Measurements from ENCODE around the gene IFNGR1. TPM values are rescaled to one million over a fixed set of nuclear protein-coding genes. Genes with fewer than 3 reads are reported as not detected.

IFNGR1 gene
- polyA plus RNA-seq, 12 donors = 39.7 to 73.4 (median 53.3) TPM; not detected in 1

DNA sequence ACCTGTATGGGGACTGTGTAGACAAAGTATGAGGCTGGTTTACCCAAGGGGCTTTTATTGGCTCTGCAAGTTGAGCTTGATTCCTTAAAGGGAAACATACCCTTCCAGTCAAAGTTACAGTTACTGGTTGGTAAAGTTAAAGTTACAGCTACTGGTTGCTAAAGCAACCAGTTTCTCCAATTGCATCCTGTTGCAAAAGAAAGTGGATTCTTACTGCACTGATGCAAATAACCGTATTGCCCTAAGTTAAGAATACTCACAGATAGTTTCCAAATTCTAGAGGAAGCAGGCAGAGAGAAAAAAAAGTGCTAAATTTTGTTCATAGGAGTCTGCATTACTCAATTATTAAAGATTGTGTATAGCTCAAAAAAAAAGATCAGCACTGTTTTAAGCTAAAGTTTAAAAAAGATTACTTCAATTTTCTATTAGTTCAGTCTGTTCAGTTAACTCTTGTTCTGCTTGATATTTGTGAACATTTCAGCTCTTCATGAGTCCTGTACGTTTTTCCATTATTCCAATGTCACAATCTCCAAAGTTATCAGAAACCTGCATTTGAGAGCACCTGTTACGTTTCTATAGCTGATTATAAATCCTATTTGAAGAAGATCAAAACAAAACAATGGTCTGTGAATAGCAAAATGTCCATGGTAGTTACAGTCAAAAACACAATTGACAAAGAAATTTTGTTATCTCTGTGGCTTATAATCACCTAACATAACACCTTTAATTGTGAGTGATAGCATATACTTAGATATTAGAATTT lies 37.1 kb downstream of the IFNGR1 start:
- no peak for DNase-seq

DNA sequence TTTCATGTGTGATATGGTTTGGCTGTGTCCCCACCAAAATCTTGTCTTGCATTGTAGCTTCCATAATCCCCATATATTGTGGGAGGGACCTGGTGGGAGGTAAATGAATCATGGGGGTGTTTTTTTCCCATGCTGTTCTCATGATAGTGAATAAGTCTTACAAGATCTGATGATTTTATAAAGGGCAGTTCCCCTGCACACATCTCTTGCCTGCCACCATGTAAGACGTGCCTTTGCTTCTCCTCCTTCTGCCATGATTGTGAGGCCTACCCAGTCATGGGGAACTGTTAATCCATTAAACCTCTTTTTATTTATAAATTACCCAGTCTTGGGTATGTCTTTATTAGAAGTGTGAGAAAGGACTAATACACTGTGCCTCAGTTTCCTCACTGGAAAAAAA lies 41.6 kb downstream of the IFNGR1 start:
- DNase-seq = no peak

DNA sequence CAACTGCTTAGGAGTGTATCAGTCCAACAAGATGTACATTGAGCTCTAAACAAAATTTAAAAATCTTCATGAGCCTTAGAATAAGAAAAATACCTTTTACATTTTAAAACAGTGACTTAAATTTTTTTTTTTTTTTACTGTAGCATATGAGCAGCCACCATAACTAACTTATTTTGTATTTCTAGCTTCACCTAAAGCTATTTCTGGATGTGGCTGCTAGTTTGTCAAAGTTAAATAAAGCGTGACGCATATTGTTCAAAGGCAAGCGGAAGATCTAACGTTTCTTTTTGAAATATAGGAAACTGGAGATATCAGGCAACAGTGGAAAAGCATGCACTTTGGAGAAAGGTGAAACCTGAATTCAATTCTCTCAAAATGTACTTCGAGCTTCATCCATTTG lies 42.5 kb downstream of the IFNGR1 start:
- DNase-seq = no peak

DNA sequence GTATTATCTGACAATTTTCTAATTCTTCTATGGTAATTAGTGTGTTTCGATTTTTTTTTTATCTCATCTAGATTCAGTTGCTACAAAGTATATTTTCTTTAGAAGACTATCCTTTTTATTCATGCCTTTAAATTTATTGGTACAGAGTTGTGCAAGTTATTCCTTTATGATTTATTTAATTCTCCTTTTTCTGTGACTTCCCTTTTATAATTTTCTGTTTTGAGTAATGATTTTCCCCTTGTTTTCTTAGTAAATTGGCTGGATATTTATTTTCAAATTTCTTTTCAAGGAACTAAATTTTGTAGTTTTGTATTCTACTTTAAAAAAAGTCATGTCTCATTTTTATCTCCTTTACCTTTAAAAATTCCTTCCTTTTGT lies 43.3 kb downstream of the IFNGR1 start:
- DNase-seq = no peak

DNA sequence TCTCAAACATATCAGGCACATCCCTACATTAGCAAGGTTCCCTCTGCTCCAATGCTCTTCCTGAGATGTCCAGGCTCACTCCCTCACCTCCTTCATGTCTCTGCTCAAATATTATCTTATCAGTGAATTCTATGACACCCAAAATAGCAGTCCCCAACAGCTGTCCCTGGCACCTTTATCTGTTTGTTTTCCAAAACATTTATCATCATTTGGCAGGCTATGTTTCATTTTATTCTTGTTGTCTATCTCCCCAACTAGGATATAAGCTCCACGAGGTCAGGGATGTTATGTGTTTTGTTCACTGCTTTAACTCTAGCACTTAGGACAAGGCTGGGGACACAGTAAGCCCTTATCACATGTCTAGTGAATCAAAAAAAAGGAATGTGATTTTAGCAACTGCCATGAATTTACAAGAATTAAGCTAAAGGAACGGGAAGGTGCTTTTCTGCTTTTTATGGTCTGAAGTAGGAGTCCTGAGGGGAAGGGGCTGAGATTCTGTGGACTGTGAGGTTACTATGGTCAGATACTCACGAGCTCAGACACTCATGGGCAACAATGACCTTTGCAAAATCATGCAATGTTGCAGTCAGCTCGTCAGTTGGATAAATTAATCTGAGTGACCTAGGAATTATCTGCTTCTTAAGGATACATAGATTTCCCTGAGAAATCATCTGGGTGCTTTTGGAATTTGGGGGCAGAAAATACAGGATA lies 43.9 kb downstream of the IFNGR1 start:
- DNase-seq = no peak

DNA sequence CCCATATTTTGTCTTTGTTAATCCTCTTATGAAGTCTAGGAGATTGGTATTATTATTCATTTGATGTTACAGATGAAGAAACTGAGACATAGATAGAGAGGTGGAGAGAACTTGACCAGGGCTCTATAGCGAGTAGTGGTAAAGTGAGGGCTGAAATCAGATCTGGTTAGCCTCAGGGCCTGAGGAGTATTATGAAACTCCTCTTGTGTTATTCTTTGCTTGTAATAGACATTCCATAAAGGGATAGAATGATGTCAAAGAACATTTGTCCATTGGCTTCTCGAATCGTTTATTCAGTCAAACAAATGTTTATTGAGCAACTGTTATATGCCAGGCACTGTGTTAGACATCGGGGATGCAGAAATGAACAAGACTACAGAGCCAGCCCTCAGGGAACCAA lies 45.7 kb downstream of the IFNGR1 start, which contains the start of gene IL22RA2:
TSS of gene IL22RA2 (minus strand) at position 144 of the 400 bp plus-strand sequence. CDS start 11,895 bp downstream, outside the sequence.
- no peak for DNase-seq

DNA sequence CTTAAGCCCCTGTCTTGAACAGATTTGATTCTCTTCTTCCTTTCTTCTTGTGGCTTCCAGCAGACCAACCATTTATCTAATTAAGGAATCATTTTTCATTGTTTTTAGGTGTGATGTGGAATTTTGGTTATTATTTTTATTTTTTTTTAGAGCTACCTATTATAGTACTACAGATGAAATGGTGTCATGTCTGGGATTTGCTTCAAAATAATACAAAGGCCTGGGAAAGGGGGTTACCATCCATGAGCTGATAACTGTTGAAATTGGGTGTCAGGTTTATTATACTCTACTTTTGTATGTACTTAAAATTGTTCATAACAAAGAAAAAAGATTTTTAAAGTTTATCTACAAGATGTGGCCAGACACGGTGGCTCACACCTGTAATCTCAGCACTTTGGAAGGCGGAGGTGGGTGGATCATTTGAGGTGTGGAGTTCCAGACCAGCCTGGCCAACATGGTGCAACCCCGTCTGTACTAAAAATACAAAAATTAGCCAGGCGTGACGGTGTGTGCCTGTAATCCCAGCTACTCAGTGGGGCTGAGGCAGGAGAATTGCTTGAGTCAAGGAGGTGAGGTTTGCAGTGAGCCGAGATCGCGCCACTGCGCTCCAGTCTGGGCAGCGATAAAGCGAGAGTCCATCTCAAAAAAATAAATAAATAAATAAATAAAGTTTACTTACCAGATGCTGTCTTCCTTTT lies 46.3 kb downstream of the IFNGR1 start:
- no peak for DNase-seq

DNA sequence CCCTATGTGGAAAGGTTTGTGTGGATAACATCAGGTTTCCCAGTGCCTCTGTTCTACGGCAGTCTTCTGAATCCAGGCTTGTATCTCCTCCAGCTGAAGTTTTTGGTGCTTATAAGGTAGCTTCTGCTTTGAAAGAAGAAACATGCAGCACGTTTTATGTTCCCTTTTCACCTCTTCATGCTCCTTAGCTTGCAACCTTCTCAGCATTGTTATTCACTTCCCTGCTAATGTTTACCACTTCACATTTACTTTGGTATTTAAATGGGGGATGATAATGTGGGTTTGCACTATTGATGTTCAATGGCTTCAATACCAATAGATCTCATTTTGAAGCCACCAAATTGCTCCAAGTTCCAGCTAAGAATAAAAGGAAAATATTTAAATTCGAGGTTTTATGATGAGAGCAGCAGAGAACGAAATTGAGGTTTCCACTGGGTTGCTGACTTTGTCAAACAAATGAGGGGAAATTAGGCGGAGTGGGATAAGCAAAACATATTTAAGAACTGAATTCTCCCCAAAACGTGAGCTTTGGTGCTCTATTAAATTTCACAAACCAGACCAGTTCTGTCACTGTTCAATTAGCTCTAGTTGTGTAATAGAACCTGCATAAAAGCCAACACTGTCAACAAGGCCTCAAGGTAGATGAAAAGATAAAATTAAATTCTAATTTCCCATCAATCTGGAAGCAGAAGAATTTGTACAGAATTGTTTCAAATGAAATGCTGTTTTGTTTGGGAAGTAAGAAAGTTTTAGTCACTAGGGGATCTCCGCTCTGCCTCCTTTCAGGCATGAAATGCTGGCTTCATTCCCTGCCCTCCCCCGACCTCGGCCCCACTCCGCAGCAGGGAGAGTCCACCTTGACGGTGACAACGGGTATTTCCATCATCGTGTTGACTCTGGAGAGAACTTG lies 47.1 kb downstream of the IFNGR1 start:
- no peak for DNase-seq

DNA sequence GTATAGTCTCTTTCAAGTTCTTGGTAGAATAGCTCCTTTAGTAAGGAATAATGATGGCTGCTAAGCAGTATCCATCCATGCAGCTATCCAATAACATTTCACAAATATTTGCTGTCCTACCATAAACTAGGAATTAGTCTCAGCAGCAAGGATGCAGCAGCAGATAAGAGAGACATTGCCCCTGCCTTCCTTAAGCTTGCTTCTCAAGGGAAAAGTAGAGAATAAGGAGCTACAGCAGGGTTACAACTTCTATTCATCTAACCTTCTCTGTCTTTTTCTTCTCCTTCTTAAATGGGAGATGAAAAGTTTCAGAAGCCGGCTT lies 48.2 kb downstream of the IFNGR1 start:
- DNase-seq = no peak

DNA sequence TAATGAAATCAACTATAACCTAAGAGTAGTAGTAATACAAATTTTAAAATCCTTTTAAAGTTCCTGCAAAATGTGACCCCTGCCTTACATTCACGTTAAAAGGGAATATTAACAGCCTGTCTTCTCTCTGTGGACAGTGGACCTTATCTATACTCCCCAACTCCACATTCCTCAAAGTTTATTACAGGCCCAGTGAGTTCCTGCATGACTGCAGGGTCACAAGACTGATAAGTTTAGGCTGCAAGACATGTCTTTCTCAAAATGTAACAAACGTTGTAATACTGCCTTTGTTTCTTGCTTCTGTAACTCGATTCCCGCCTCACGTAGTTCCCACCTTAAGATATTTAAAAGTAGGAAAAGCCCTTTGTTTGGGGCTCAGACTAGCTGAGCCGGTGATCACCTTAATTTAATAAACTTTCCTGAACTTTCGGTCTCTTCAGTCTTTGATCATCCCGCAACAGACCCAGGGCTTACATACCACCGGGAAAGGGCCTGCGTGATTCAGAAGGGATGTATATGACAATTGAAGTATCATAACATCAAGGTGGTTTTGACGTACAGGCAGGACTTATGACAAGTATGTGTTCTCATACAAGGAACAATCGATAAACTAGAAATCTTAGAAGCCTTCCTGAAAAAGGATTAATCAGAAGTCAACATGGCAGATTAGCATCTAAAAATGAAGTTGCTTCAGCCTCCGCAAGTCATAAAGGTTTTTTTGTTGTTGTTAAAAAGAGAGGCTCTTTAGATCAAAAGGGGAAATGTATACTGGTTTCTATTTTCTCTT lies 48.7 kb downstream of the IFNGR1 start:
- no peak for DNase-seq

DNA sequence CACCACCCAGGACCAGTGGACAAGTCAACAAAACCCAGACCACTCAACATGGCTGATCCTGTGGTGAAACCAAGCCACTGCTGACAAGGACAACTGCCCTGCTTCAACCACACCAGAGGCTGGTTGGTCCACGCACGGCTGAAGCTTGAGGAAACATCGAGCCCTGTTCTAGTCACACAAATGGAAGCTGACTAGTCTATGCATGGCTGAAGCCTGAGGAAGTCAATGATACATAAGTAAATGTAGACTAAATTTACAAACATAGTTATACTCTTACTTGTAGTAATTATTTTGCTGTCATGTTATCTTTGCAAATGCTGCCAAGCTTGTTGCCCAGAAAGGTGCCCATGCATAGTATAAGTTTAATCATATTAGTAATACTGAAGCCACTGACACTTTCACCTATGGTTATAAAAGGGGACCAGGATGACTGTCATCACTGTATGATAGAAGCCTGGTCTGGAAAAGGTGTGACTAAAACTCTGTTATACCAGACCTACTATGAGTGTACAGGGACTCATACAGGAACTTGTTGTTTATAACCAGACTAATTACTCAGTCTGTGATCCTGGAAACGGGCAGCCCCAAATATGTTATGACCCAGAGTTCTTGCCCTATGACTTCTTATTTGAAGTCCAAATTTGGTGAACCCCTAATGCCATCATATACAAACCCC lies 51.3 kb downstream of the IFNGR1 start:
- DNase-seq = no peak

DNA sequence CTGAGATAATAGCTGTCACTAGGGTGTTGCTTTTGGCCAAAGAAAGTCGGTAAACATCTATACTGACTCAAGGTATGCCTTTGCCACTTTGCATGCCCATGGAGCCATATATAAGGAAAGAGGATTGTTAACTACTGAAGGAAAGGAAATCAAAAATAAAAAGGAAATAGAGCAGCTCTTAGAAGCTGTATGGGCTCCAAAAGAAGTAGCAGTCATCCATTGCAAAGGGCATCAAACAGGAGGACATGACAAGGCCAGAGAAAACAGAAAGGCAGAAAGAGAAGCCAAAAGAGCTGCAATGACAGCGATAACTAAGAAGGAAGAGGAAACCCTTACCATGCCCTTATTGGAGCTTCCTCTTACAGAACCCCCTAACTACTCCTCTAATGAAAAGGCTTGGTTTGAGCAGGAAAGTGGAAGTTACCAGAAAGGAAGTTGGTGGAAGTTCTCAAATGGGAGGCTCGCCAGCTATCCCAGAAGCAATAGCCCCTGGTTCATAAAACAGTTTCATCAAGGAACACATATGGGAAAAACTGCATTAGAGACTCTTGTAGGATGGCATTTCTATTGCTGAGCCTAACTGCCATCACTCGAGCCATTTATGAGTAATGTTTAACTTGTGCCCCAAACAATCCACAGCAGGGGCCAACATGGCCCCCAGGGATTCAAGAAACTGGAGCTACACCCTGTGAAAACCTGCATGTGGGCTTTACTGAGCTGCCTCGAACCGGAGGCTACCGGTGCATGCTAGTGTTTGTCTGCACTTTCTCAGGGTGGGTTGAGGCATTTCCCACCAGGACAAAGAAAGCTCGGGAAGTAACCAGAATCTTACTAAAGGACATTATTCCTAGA lies 52.7 kb downstream of the IFNGR1 start:
- DNase-seq = no peak

DNA sequence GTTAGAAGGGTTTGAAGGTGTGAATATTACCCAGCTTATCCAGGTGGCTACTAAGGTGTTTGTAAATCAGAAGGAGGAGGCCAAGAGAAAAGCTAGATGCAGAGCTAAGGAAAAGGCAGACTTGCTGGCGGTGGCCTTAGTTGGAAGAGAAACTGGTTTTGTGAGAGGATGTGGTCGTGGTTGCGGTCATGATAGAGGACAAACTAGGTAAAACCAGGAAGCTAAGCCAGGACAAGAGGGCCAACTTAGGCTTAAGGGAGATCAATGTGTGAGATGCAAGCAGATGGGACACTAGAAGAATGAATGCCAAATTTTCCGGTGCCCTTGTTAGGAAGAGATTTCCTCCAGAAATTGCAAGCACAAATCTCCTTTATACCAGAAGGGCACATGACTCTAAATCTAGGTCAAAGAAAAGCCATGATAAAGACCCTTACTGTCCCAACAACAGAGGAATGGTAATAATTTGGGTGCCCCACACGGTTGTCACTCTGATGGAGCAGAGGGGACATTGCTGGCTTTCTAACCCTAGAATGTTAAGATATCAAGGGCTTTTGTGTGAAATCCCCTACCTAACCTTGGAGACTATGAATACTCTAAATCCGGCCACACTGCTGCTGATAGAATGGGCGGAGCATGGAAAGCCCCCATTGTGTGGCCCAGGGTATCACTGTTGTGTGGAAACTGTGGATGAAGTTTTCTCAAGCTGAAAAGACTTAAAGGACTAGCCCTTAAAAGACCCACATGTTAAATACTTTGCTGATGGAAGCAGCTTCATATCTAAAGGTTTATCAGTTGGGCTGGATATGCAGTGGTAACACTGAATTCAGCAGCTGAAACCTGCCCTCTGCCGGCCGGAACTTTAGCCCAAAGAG lies 53.6 kb downstream of the IFNGR1 start:
- no peak for DNase-seq

DNA sequence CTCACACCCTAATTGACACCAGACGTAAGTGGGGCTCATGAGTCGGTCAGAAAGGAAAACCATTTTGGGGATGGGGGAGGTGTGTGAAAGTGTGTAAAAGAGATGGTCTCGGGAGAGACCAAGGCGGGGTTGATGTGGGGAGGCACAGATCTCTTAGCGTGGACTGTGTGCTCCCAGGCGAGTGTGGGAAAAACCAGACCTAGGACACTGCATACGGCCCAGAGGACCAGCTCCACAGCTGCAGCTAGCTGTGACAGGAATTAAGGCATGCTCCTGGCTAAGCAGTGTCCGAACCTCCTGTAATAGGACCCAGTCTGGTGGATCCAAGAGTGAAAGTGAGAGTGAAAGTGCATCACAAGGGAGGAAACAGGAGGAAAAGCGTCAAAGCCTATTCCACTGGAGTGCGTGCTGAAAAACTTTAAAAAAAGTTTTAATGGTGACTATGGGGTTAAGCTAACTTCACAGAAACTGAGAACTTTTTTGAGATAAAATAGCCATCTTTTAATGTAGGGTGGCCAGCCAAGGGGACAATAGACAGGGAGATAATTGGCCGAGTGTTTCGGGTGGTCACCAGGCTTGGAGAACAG lies 55.4 kb downstream of the IFNGR1 start:
- no peak for DNase-seq

DNA sequence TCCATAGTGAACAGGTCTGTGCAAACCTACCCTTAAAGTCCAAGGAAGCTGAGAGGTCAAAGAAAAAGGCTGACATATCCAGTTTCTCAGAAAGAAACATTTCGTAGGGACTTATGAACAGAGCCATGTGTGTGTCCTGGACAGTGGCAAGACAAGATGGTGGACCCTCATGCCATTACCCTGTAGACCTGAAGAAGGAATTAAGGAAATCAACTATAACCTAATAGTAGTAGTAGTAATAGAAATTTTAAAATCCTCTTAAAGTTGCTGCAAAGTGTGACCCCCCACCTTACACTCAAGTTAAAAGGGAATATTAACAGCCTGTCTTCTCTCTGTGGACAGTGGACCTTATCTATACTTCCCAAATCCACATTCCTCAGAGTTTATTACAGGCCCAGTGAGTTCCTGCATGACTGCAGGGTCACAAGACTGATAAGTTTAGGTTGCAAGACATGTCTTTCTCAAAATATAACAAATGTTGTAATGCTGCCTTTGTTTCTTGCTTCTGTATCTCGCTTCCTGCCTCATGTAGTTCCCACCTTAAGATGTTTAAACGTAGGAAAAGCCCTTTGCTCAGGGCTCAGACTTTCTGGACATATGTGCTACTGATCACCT lies 56.4 kb downstream of the IFNGR1 start:
- DNase-seq = no peak

DNA sequence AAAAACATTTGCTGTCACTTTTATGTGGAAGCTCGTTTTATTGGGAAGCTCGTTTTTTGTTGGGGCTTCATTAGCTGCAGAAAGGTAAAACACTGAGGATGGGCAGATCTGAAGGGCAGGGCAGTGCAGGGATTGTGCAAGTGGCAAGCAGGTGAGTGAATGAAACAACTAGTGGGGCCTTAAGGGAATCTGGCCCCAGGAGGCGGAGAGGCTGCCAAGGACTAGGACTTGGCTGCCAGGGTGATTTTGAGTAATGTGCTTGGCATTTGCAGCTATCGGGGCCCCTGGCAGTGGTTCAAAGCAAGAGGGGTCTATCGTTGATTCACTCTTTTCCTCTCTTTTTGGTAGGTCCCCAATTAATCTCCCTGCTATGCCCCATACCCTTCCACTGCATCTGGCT lies 57.2 kb downstream of the IFNGR1 start:
- no peak for DNase-seq

DNA sequence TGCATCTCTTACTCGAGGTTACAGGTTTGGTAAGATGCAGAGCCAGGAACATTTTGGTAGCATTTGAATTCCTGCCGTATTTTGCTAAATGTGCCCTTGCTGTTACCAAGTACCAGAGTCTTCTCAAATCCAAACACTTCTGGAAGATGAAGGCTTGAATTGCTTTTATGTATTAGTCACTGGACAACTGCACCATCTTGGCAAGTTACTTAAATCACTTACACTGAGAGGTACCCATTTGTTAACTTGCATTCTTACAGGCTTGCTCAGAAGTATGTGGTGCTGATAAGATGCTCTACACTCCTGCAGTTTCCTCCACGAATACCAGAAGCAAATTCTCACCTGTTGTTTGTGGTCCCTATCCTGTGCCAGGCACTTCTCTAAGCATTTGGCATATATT lies 58.4 kb downstream of the IFNGR1 start:
- DNase-seq = no peak

DNA sequence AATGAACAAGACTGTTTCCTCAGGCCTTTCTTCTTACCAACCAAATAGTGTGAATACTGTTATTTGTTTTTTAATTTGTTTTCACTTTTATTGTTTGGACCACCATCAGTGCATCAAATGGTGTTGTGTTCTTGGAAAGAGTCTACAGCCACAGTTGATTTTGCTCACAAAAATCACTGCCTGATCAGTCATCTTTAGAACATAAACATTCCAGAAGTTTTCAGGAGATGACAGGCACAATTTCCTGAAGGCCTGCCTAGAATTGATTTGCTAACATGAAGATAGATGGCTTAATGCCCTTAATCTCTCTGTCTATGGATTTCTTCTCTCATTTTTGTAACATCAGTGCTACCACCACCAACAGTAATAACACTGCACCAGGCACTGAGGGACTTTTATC lies 59.3 kb downstream of the IFNGR1 start:
- no peak for DNase-seq
